Thyroid gland (tissue), 4 donors: ENCODE data around the gene MIER3. TPM values are rescaled to one million over a fixed set of nuclear protein-coding genes. Genes with fewer than 3 reads are reported as not detected.
A peak's percentile ranks its signal among the peaks of the same experiment; 100 is the strongest.

Experiments
- DNase-seq, 2 donors: peaks; one replicate each; pipeline ENCODE4 v3.0.0-alpha.2; 2019
- H3K27ac ChIP-seq, 3 donors: fragments of 200-600 bp; sonication (generic); 1 replicate in 2 of 3; 2 replicates in 1 of 3; pipeline ENCODE4 v1.5.1; 2016 to 2019; ENCODE audit warnings: mild to moderate bottlenecking in 1 of 3, moderate library complexity in 1 of 3
- H3K27me3 ChIP-seq: fragments of 200-600 bp; sonication (generic); one replicate; pipeline ENCODE4 v1.5.1; 2019
- H3K36me3 ChIP-seq, 2 donors: fragments of 200-600 bp; sonication (generic); one replicate each; pipeline ENCODE4 v1.5.1; 2016 to 2019
- H3K4me1 ChIP-seq, 2 donors: fragments of 200-600 bp; sonication (generic); one replicate each; pipeline ENCODE4 v1.5.1; 2017 to 2019
- H3K4me3 ChIP-seq, 3 donors: fragments of 200-600 bp; sonication (generic); replicated peaks in 1 of 3; 1 replicate in 2 of 3; 2 replicates in 1 of 3; pipeline ENCODE4 v1.5.1; 2016; ENCODE audit warnings: mild to moderate bottlenecking in 1 of 3
- H3K9me3 ChIP-seq: fragments of 200-600 bp; sonication (generic); one replicate; pipeline ENCODE4 v1.5.1; 2017
- POLR2A ChIP-seq, 2 donors: fragments of 450-650 bp; IDR thresholded peaks; one replicate each; pipeline ENCODE4 v1.6.1; 2017; ENCODE audit warnings: antibody characterized with exemption in 2 of 2, mild to moderate bottlenecking in 2 of 2, moderate library complexity in 1 of 2
- WGBS, 2 donors: methylation state at CpG; one replicate each; pipeline ENCODE4 v1.1.5; 2017; 5-methylcytosine and 5-hydroxymethylcytosine counted together
- intact Hi-C: fragments of 100-400 bp; cut with DNase I; formaldehyde crosslinking; loops from one replicate; pipeline ENCODE4 v1.15.1; 2023
- total RNA-seq, 4 donors: library from RNA; depleted of rRNA; stranded (reverse); fragments of >200 nt; gene quantifications; one replicate each; pipeline ENCODE4 v1.2.3, GENCODE V29; 2016
- TF ChIP-seq, protein P1 (sequence below), 6 experiments: fragments of 200-600 bp in 3 of 6; fragments of 450-650 bp in 3 of 6; sonication (generic) in 3 of 6; IDR thresholded peaks; one replicate each; pipeline ENCODE4 v1.5.1; 2016 to 2019; ENCODE audit warnings: antibody characterized with exemption in 6 of 6, mild to moderate bottlenecking in 2 of 6, inconsistent platforms in 1 of 6, moderate library complexity in 1 of 6

Gene MIER3
- total RNA-seq, 4 donors from 2014 or later = 24.7 to 54.9 (median 29.7) TPM

- TF ChIP-seq, protein P1, sequence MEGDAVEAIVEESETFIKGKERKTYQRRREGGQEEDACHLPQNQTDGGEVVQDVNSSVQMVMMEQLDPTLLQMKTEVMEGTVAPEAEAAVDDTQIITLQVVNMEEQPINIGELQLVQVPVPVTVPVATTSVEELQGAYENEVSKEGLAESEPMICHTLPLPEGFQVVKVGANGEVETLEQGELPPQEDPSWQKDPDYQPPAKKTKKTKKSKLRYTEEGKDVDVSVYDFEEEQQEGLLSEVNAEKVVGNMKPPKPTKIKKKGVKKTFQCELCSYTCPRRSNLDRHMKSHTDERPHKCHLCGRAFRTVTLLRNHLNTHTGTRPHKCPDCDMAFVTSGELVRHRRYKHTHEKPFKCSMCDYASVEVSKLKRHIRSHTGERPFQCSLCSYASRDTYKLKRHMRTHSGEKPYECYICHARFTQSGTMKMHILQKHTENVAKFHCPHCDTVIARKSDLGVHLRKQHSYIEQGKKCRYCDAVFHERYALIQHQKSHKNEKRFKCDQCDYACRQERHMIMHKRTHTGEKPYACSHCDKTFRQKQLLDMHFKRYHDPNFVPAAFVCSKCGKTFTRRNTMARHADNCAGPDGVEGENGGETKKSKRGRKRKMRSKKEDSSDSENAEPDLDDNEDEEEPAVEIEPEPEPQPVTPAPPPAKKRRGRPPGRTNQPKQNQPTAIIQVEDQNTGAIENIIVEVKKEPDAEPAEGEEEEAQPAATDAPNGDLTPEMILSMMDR (IDR thresholded peaks at IDR 0.05) = no peak
- TF ChIP-seq POLR2A (IDR thresholded peaks at IDR 0.05) = no peak
- intact Hi-C loops = loop anchor here (5.0 kb wide), 1 partner anchor 37 kb away; no protein-coding TSS in a partner anchor
- H3K27ac ChIP-seq = no peak overlapping the region
- no peak for DNase-seq
- no peak overlapping the region for H3K4me3 ChIP-seq
- 95 to 98% methylated on average over 1 of the region's 1 CpG for WGBS, 2 donors
- no peaks in the 10 kb centered on the region for H3K9me3 ChIP-seq
- no peaks in the 10 kb centered on the region for H3K36me3 ChIP-seq
- no peaks in the 10 kb centered on the region for H3K27me3 ChIP-seq
- H3K4me1 ChIP-seq = peaks cover 11 to 12% of the 10 kb centered on the region in 2 donors
These were observed 2.3 kb upstream of the MIER3 start for GRCh38 chr5:56954262-56954661.

GRCh38 chr5:56951126-56951945 is 587 bp downstream of the MIER3 start:
- H3K36me3 ChIP-seq = no peaks in the 10 kb centered on the region
- TF ChIP-seq, protein P1 (IDR thresholded peaks at IDR 0.05) = no peak
- TF ChIP-seq POLR2A (IDR thresholded peaks at IDR 0.05) = no peak
- peak overlapping the region; percentile 65 to 89 (median 87) for H3K27ac ChIP-seq
- no peaks in the 10 kb centered on the region for H3K9me3 ChIP-seq
- intact Hi-C loops = loop anchor here (5.0 kb wide), 1 partner anchor 34 kb away; no protein-coding TSS in a partner anchor
- peak; percentile 31 to 44 for DNase-seq
- H3K27me3 ChIP-seq = no peaks in the 10 kb centered on the region
- WGBS, 2 donors = 1% methylated on average over 15 to 20 of the region's 85 CpGs
- H3K4me1 ChIP-seq = peaks cover 11 to 12% of the 10 kb centered on the region in 2 donors
- peak overlapping the region; percentile 69 to 81 (median 70) for H3K4me3 ChIP-seq

DNA sequence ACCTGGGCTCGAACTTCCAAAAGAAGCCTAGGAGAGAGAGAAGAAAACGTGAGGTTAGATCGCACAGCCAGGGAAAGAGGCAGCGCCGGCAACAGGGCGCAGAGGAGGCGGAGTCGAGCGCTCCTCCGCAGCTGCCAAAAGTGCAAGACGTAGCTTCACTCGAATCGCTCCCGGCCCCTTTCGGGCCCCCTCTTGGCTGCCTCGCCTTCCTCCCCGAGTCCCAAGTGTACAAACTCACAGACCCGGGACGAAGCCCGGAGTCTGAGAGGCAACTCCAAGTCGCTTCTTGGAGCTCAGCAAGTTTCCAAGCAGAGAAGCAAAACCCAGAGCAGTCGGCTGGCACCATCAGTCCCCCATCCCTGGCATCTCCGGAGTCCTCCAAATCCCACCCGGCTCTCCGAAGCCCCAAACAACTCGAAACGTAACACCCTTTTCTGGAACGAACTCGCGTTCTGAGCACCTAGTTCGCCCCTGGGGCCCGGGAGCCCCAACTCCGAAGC is 1.2 kb downstream of the MIER3 start:
- Histone ChIP-seq H3K27ac (peak overlapping the region; percentile 65 to 89 (median 87)), H3K27me3 (no peaks in the 10 kb centered on the region), H3K36me3 (no peaks in the 10 kb centered on the region), H3K4me1 (peaks cover 11 to 12% of the 10 kb centered on the region in 2 donors), H3K4me3 (peak overlapping the region; percentile 69 to 81 (median 70)), H3K9me3 (no peaks in the 10 kb centered on the region)
- DNase-seq = peak; percentile 71 to 75
- intact Hi-C loops = loop anchor here (5.0 kb wide), 1 partner anchor 33 kb away; no protein-coding TSS in a partner anchor
- TF ChIP-seq POLR2A (IDR thresholded peaks at IDR 0.05) = peak in 1 of 2 donors; percentile 45
- TF ChIP-seq, protein P1 (IDR thresholded peaks at IDR 0.05) = no peak
- WGBS, 2 donors = 0 to 1% methylated on average over 24 to 32 of the region's 33 CpGs

GRCh38 chr5:56947052-56947451 is 4.9 kb downstream of the MIER3 start:
- TF ChIP-seq, protein P1 (IDR thresholded peaks at IDR 0.05) = no peak
- TF ChIP-seq POLR2A (IDR thresholded peaks at IDR 0.05) = no peak
- Histone ChIP-seq H3K4me3 (no peak overlapping the region), H3K36me3 (peaks cover 0 to 15% of the 10 kb centered on the region in 2 donors)

GRCh38 chr5:56941981-56942380 is 9.9 kb downstream of the MIER3 start:
- 59 to 80% methylated on average over 1 of the region's 1 CpG for WGBS, 2 donors
- DNase-seq = no peak
- no peaks in the 10 kb centered on the region for H3K4me1 ChIP-seq
- H3K4me3 ChIP-seq = no peak overlapping the region
- TF ChIP-seq, protein P1 (IDR thresholded peaks at IDR 0.05) = no peak
- no peak for TF ChIP-seq POLR2A (IDR thresholded peaks at IDR 0.05)
- intact Hi-C loops = no loop called here
- H3K27me3 ChIP-seq = no peaks in the 10 kb centered on the region
- no peaks in the 10 kb centered on the region for H3K9me3 ChIP-seq
- no peak overlapping the region for H3K27ac ChIP-seq
- peaks cover 3 to 42% of the 10 kb centered on the region in 2 donors for H3K36me3 ChIP-seq

More at GRCh38 chr5:56947052-56947451, 4.9 kb downstream of the MIER3 start:
- H3K27me3 ChIP-seq = no peaks in the 10 kb centered on the region
- peaks cover 8 to 11% of the 10 kb centered on the region in 2 donors for H3K4me1 ChIP-seq
- no peak overlapping the region for H3K27ac ChIP-seq
- no peaks in the 10 kb centered on the region for H3K9me3 ChIP-seq
- intact Hi-C loops = no loop called here
- DNase-seq = no peak
